ENCODE results near the gene FEV.

The FEV gene

GRCh38 chr2:219028996-219029828 lies 44.2 kb upstream of the FEV start:
- no peak overlapping the region for H3K4me3 ChIP-seq (ENCODE audit: low read depth, low read length)
- no peak for DNase-seq (ENCODE audit: low read depth)
- TF ChIP-seq POLR2A (IDR thresholded peaks at IDR 0.05; ENCODE audit: extremely low read depth, insufficient read length) (no peak), MYC (IDR thresholded peaks at IDR 0.05; ENCODE audit: low read depth, low read length) (no peak), CTCF (IDR thresholded peaks at IDR 0.05; ENCODE audit: low read depth, low read length) (no peak), MAX (IDR thresholded peaks at IDR 0.05; ENCODE audit: low read depth, low read length) (no peak)

- H3K4me3 ChIP-seq (ENCODE audit: low read depth, low read length): no peak overlapping the region
- DNase-seq (ENCODE audit: low read depth): no peak
- TF ChIP-seq MAX (IDR thresholded peaks at IDR 0.05; ENCODE audit: low read depth, low read length) (no peak), MYC (IDR thresholded peaks at IDR 0.05; ENCODE audit: low read depth, low read length) (no peak), POLR2A (IDR thresholded peaks at IDR 0.05; ENCODE audit: extremely low read depth, insufficient read length) (no peak), CTCF (IDR thresholded peaks at IDR 0.05; ENCODE audit: low read depth, low read length) (no peak)
These were observed 43.2 kb upstream of the FEV start for GRCh38 chr2:219028141-219028540.

- DNase-seq (ENCODE audit: low read depth): no peak
- TF ChIP-seq MYC (IDR thresholded peaks at IDR 0.05; ENCODE audit: low read depth, low read length) (no peak), POLR2A (IDR thresholded peaks at IDR 0.05; ENCODE audit: extremely low read depth, insufficient read length) (no peak), CTCF (IDR thresholded peaks at IDR 0.05; ENCODE audit: low read depth, low read length) (no peak), MAX (IDR thresholded peaks at IDR 0.05; ENCODE audit: low read depth, low read length) (no peak)
These were observed 42.6 kb upstream of the FEV start for GRCh38 chr2:219027511-219028055.

GRCh38 chr2:219026946-219027345 lies 42.0 kb upstream of the FEV start:
- no peak for TF ChIP-seq POLR2A (IDR thresholded peaks at IDR 0.05; ENCODE audit: extremely low read depth, insufficient read length)
- TF ChIP-seq CTCF (IDR thresholded peaks at IDR 0.05; ENCODE audit: low read depth, low read length): no peak
- TF ChIP-seq MYC (IDR thresholded peaks at IDR 0.05; ENCODE audit: low read depth, low read length): no peak
- no peak for TF ChIP-seq MAX (IDR thresholded peaks at IDR 0.05; ENCODE audit: low read depth, low read length)
- H3K4me3 ChIP-seq (ENCODE audit: low read depth, low read length): no peak overlapping the region
- DNase-seq (ENCODE audit: low read depth): no peak

More at GRCh38 chr2:219027511-219028055, 42.6 kb upstream of the FEV start:
- H3K4me3 ChIP-seq (ENCODE audit: low read depth, low read length): no peak overlapping the region

GRCh38 chr2:219025637-219026585 lies 40.9 kb upstream of the FEV start:
- no peak overlapping the region for H3K4me3 ChIP-seq (ENCODE audit: low read depth, low read length)
- TF ChIP-seq CTCF (IDR thresholded peaks at IDR 0.05; ENCODE audit: low read depth, low read length): no peak
- TF ChIP-seq POLR2A (IDR thresholded peaks at IDR 0.05; ENCODE audit: extremely low read depth, insufficient read length): no peak
- no peak for TF ChIP-seq MAX (IDR thresholded peaks at IDR 0.05; ENCODE audit: low read depth, low read length)
- no peak for TF ChIP-seq MYC (IDR thresholded peaks at IDR 0.05; ENCODE audit: low read depth, low read length)
- no peak for DNase-seq (ENCODE audit: low read depth)
